H9 (cell line): ENCODE data around the gene SNX14. TPM values are rescaled to one million over a fixed set of nuclear protein-coding genes. Genes with fewer than 3 reads are reported as not detected.

Experiments used
- DNase-seq: peaks from one replicate; pipeline ENCODE4 v3.0.0-alpha.2; 2017
- H2AFZ ChIP-seq: one replicate; pipeline ENCODE4 v1.6.1; 2013; ENCODE audit warnings: mild to moderate bottlenecking, low read length, control low read depth, moderate library complexity
- H2AK5ac ChIP-seq: 2 replicates; pipeline ENCODE4 v1.6.1; 2013; ENCODE audit warnings: low read length, control low read depth, mixed read lengths; ENCODE audit not compliant: insufficient read length
- H2BK120ac ChIP-seq: one replicate; pipeline ENCODE4 v1.6.1; 2013; ENCODE audit warnings: low read depth, mild to moderate bottlenecking, low read length, control low read depth, inconsistent platforms; ENCODE audit not compliant: poor library complexity, severe bottlenecking
- H2BK12ac ChIP-seq: 2 replicates; pipeline ENCODE4 v1.6.1; 2013; ENCODE audit warnings: low read length, control low read depth, mixed read lengths, low read depth; ENCODE audit not compliant: insufficient read length
- H2BK15ac ChIP-seq: 2 replicates; pipeline ENCODE4 v1.6.1; 2013; ENCODE audit warnings: low read depth, low read length, control low read depth
- H2BK20ac ChIP-seq: one replicate; pipeline ENCODE4 v1.6.1; 2013; ENCODE audit warnings: low read depth, mild to moderate bottlenecking, low read length, control low read depth, inconsistent platforms; ENCODE audit not compliant: poor library complexity, severe bottlenecking
- H2BK5ac ChIP-seq: 2 replicates; pipeline ENCODE4 v1.6.1; 2013; ENCODE audit warnings: low read length, control low read depth, mixed read lengths; ENCODE audit not compliant: insufficient read length
- H3K14ac ChIP-seq: 2 replicates; pipeline ENCODE4 v1.6.1; 2013; ENCODE audit warnings: low read length, control low read depth; ENCODE audit not compliant: insufficient read depth
- H3K18ac ChIP-seq: 2 replicates; pipeline ENCODE4 v1.6.1; 2013; ENCODE audit warnings: low read depth, mild to moderate bottlenecking, mixed read lengths, low read length, control low read depth; ENCODE audit not compliant: insufficient read length
- H3K23ac ChIP-seq: 2 replicates; pipeline ENCODE4 v1.6.1; 2013; ENCODE audit warnings: low read length, control low read depth, mixed read lengths, low read depth; ENCODE audit not compliant: insufficient read length
- H3K23me2 ChIP-seq: 2 replicates; pipeline ENCODE4 v1.6.1; 2013; ENCODE audit warnings: low read depth, mild to moderate bottlenecking, mixed read lengths, low read length, control low read depth; ENCODE audit not compliant: insufficient read length, poor library complexity, severe bottlenecking
- H3K27ac ChIP-seq: 2 replicates; pipeline ENCODE4 v1.5.1; 2013; ENCODE audit warnings: low read length, control low read depth, mixed read lengths, low read depth; ENCODE audit not compliant: insufficient read length
- H3K27me3 ChIP-seq: 2 replicates; pipeline ENCODE4 v1.6.1; 2013; ENCODE audit warnings: low read length, control low read depth, inconsistent platforms; ENCODE audit not compliant: insufficient read depth
- H3K4ac ChIP-seq: 2 replicates; pipeline ENCODE4 v1.6.1; 2013; ENCODE audit warnings: low read depth, mild to moderate bottlenecking, control low read depth, inconsistent platforms, low read length, moderate library complexity
- H3K4me1 ChIP-seq: 2 replicates; pipeline ENCODE4 v1.6.1; 2013; ENCODE audit warnings: low read length, control low read depth, inconsistent platforms; ENCODE audit not compliant: insufficient read depth
- H3K4me2 ChIP-seq: 2 replicates; pipeline ENCODE4 v1.6.1; 2013; ENCODE audit warnings: low read length, control low read depth, mixed read lengths; ENCODE audit not compliant: insufficient read length, insufficient read depth
- H3K56ac ChIP-seq: 2 replicates; pipeline ENCODE4 v1.6.1; 2013; ENCODE audit warnings: low read depth, mild to moderate bottlenecking, mixed read lengths, low read length, control low read depth; ENCODE audit not compliant: insufficient read length
- H3K79me1 ChIP-seq: 2 replicates; pipeline ENCODE4 v1.6.1; 2013; ENCODE audit warnings: low read depth, mild to moderate bottlenecking, moderate library complexity, low read length, control low read depth, inconsistent platforms; ENCODE audit not compliant: insufficient read depth, poor library complexity, severe bottlenecking
- H3K79me2 ChIP-seq: 2 replicates; pipeline ENCODE4 v1.6.1; 2013; ENCODE audit warnings: low read length, control low read depth, inconsistent platforms; ENCODE audit not compliant: insufficient read depth
- H3K9ac ChIP-seq: 2 replicates; pipeline ENCODE4 v1.6.1; 2013; ENCODE audit warnings: low read length, control low read depth, mixed read lengths; ENCODE audit not compliant: insufficient read length; ENCODE audit errors: extremely low read depth
- H3K9me3 ChIP-seq: one replicate; pipeline ENCODE4 v1.6.1; 2013; ENCODE audit warnings: low read depth, low read length, inconsistent platforms; ENCODE audit not compliant: control insufficient read depth
- H3T11ph ChIP-seq: one replicate; pipeline ENCODE4 v1.6.1; 2013; ENCODE audit warnings: mild to moderate bottlenecking, low read length, control low read depth, inconsistent platforms
- H4K20me1 ChIP-seq: one replicate; pipeline ENCODE4 v1.6.1; 2013; ENCODE audit not compliant: control insufficient read depth, insufficient read length, insufficient read depth
- H4K5ac ChIP-seq: 2 replicates; pipeline ENCODE4 v1.6.1; 2013; ENCODE audit warnings: low read depth, mild to moderate bottlenecking, mixed read lengths, low read length, control low read depth; ENCODE audit not compliant: insufficient read length
- H4K8ac ChIP-seq: replicated peaks from 2 replicates; pipeline ENCODE4 v1.6.1; 2013; ENCODE audit warnings: low read length, control low read depth, mixed read lengths, low read depth; ENCODE audit not compliant: insufficient read length
- H4K91ac ChIP-seq: 2 replicates; pipeline ENCODE4 v1.6.1; 2013; ENCODE audit warnings: low read depth, mild to moderate bottlenecking, moderate library complexity, mixed read lengths, low read length, control low read depth; ENCODE audit not compliant: insufficient read length
- H3K27ac Mint-ChIP-seq, 3 experiments: 2 replicates in 2 of 3; 3 replicates in 1 of 3; pipeline ENCODE4 v1.8.0; 2020 to 2021; ENCODE audit warnings: mixed read lengths in 3 of 3, mild to moderate bottlenecking in 1 of 3, moderate library complexity in 1 of 3
- H3K27me3 Mint-ChIP-seq: 2 replicates; pipeline ENCODE4 v1.8.0; 2021; ENCODE audit warnings: low read depth, mild to moderate bottlenecking, moderate library complexity, mixed read lengths
- H3K36me3 Mint-ChIP-seq, 3 experiments: 2 replicates in 2 of 3; 3 replicates in 1 of 3; pipeline ENCODE4 v1.8.0; 2020 to 2021; ENCODE audit warnings: low read depth in 3 of 3, mixed read lengths in 3 of 3; ENCODE audit not compliant: insufficient read depth in 1 of 3
- H3K4me1 Mint-ChIP-seq, 2 experiments: 2 replicates each; pipeline ENCODE4 v1.8.0; 2020; ENCODE audit warnings: mixed read lengths in 2 of 2
- H3K4me3 Mint-ChIP-seq, 2 experiments: 2 replicates in 1 of 2; 3 replicates in 1 of 2; pipeline ENCODE4 v1.8.0; 2020 to 2021; ENCODE audit warnings: mild to moderate bottlenecking in 2 of 2, mixed read lengths in 2 of 2, moderate library complexity in 1 of 2
- H3K9me3 Mint-ChIP-seq, 2 experiments: 2 replicates in 1 of 2; 3 replicates in 1 of 2; pipeline ENCODE4 v1.8.0; 2020; ENCODE audit warnings: mild to moderate bottlenecking in 2 of 2, mixed read lengths in 2 of 2, moderate library complexity in 1 of 2
- CTCF ChIP-seq: fragments of 200-600 bp; sonication (generic); conservative IDR thresholded peaks from 3 replicates; pipeline ENCODE4 v1.8.0; 2021; ENCODE audit warnings: antibody characterized with exemption, mild to moderate bottlenecking
- WGBS: extraction: QIAGEN DNeasy Blood & Tissue Kit; methylation state at CpG from one replicate; pipeline ENCODE4 v1.1.7; 2013; ENCODE audit warnings: missing lambda C conversion rate, low lambda C conversion rate, mixed read lengths; ENCODE audit not compliant: insufficient read length; ENCODE audit errors: extremely low coverage; 5-methylcytosine and 5-hydroxymethylcytosine counted together
- total RNA-seq: library from RNA; stranded (reverse); gene quantifications from 2 replicates; pipeline ENCODE4 v1.2.1, GENCODE V29; 2021

Gene SNX14
- total RNA-seq, 1 experiment from 2014 or later, result 33.0 TPM

GRCh38 chr6:85470023-85470410, 123.6 kb downstream of the SNX14 start:
- no peak overlapping the region for H3K23ac ChIP-seq
- H2BK15ac ChIP-seq, result no peak overlapping the region
- H4K20me1 ChIP-seq, result no peaks in the 10 kb centered on the region
- no peak overlapping the region for H2BK120ac ChIP-seq
- H4K91ac ChIP-seq, result no peak overlapping the region
- Mint-ChIP-seq H3K36me3 (no peaks in the 10 kb centered on the region), H3K27ac (no peak overlapping the region), H3K4me3 (no peak overlapping the region), H3K27me3 (no peaks in the 10 kb centered on the region), H3K4me1 (no peaks in the 10 kb centered on the region), H3K9me3 (no peaks in the 10 kb centered on the region)
- no peaks in the 10 kb centered on the region for H3K27me3 ChIP-seq
- H4K8ac ChIP-seq, result no peak overlapping the region
- no peak overlapping the region for H2BK5ac ChIP-seq
- no CpG with 5 or more reads among the region's 2 CpGs for WGBS
- no peak overlapping the region for H2AK5ac ChIP-seq
- no peak for TF ChIP-seq CTCF
- H3K27ac ChIP-seq, result no peak overlapping the region
- H3K79me2 ChIP-seq, result no peaks in the 10 kb centered on the region
- no peaks in the 10 kb centered on the region for H3K4me1 ChIP-seq
- no peak overlapping the region for H3K18ac ChIP-seq
- no peak overlapping the region for H2BK12ac ChIP-seq
- H3K4me2 ChIP-seq, result no peak overlapping the region
- H3K23me2 ChIP-seq, result no peaks in the 10 kb centered on the region
- no peak overlapping the region for H3K9ac ChIP-seq
- no peak overlapping the region for H3K4ac ChIP-seq
- no peak for DNase-seq
- H2BK20ac ChIP-seq, result no peak overlapping the region
- H3K79me1 ChIP-seq, result no peaks in the 10 kb centered on the region
- no peak overlapping the region for H3T11ph ChIP-seq
- no peak overlapping the region for H3K14ac ChIP-seq
- no peak overlapping the region for H4K5ac ChIP-seq
- H3K9me3 ChIP-seq, result no peaks in the 10 kb centered on the region
- no peak overlapping the region for H3K56ac ChIP-seq
- no peak overlapping the region for H2AFZ ChIP-seq
